ENCODE results near the gene NLRC5. TPM values are rescaled to one million over a fixed set of nuclear protein-coding genes. Genes with fewer than 3 reads are reported as not detected.
"Not testable (repeated sequence)": the region's sequence is repeated elsewhere in the genome, so short reads cannot be mapped to it uniquely, and the experiment has no call there.

The NLRC5 gene
- total RNA-seq, 1 experiment from 2014 or later, result 29.7 TPM

- TSS peak; percentile 95 for BruUV-seq (replicated peaks)
- H3K79me2 ChIP-seq (ENCODE audit: low read depth), result no peaks in the 10 kb centered on the region
- no peaks in the 10 kb centered on the region for H3K9me3 ChIP-seq (ENCODE audit: insufficient read depth, low read depth)
- POLR2A ChIA-PET (ENCODE audit: unreplicated experiment), result interaction anchor here (0.6 to 1.2 kb wide), 2 partner anchors 9 to 12 kb away, joined by 3 to 4 read pairs; partner anchors contain the start of gene NLRC5
- intact Hi-C loops (cut with micrococcal nuclease; ENCODE audit: unreplicated experiment), result no loop called here
- H3F3A ChIP-seq (ENCODE audit: insufficient read depth, low read depth), result no peaks in the 10 kb centered on the region
- DNase-seq, result no peak
- no peaks in the 10 kb centered on the region for H3K9me2 ChIP-seq (ENCODE audit: insufficient read depth)
- no peaks in the 10 kb centered on the region for H3K36me3 ChIP-seq (ENCODE audit: low read depth)
- no peak overlapping the region for H2AFZ ChIP-seq
- no peaks in the 10 kb centered on the region for H4K20me1 ChIP-seq (ENCODE audit: insufficient read depth)
- CTCF ChIA-PET, result no interaction called here
- H3K4me1 ChIP-seq (replicated peaks; ENCODE audit: insufficient read depth), result peaks cover 16% of the 10 kb centered on the region
- no peak for TF ChIP-seq EZH2 (IDR thresholded peaks at IDR 0.05; ENCODE audit: low read depth)
- TF ChIP-seq CTCF (conservative IDR thresholded peaks at IDR 0.05), result no peak
- no peaks in the 10 kb centered on the region for H3K27me3 ChIP-seq (ENCODE audit: insufficient read depth, low read depth)
- H3K27ac ChIP-seq, result peak overlapping the region; percentile 60
- H3K4me2 ChIP-seq, result 0 out of 2 replicates have a peak overlapping the region, but pooled peaks have one; percentile 15
- H3K4me3 ChIP-seq, result no peak overlapping the region
These were observed 11.8 kb downstream of the NLRC5 start for GRCh38 chr16:57001026-57001679.

- H3K4me2 ChIP-seq, result no peak overlapping the region
- intact Hi-C loops (cut with micrococcal nuclease; ENCODE audit: unreplicated experiment), result no loop called here
- H3K79me2 ChIP-seq (ENCODE audit: low read depth), result no peaks in the 10 kb centered on the region
- H3K4me3 ChIP-seq, result no peak overlapping the region
- no TSS peak for BruUV-seq (replicated peaks)
- H3K27me3 ChIP-seq (ENCODE audit: insufficient read depth, low read depth), result no peaks in the 10 kb centered on the region
- ChIA-PET POLR2A (ENCODE audit: unreplicated experiment) (no interaction called here), CTCF (no interaction called here)
- H3K9me2 ChIP-seq (ENCODE audit: insufficient read depth), result no peaks in the 10 kb centered on the region
- TF ChIP-seq CTCF (conservative IDR thresholded peaks at IDR 0.05), result no peak
- no peaks in the 10 kb centered on the region for H3K9me3 ChIP-seq (ENCODE audit: insufficient read depth, low read depth)
- no peak overlapping the region for H2AFZ ChIP-seq
- H3K4me1 ChIP-seq (replicated peaks; ENCODE audit: insufficient read depth), result peaks cover 16% of the 10 kb centered on the region
- no peak overlapping the region for H3K27ac ChIP-seq
- H3F3A ChIP-seq (ENCODE audit: insufficient read depth, low read depth), result no peaks in the 10 kb centered on the region
- no peaks in the 10 kb centered on the region for H3K36me3 ChIP-seq (ENCODE audit: low read depth)
- H4K20me1 ChIP-seq (ENCODE audit: insufficient read depth), result no peaks in the 10 kb centered on the region
- no peak for DNase-seq
These were observed 14.4 kb downstream of the NLRC5 start for GRCh38 chr16:57003439-57004386.

- Histone ChIP-seq H3K36me3 (ENCODE audit: low read depth) (no peaks in the 10 kb centered on the region), H2AFZ (no peak overlapping the region), H3F3A (ENCODE audit: insufficient read depth, low read depth) (no peaks in the 10 kb centered on the region), H3K79me2 (ENCODE audit: low read depth) (no peaks in the 10 kb centered on the region), H3K4me2 (no peak overlapping the region), H3K9me2 (ENCODE audit: insufficient read depth) (no peaks in the 10 kb centered on the region), H3K27me3 (ENCODE audit: insufficient read depth, low read depth) (no peaks in the 10 kb centered on the region), H3K4me3 (no peak overlapping the region), H3K9me3 (ENCODE audit: insufficient read depth, low read depth) (no peaks in the 10 kb centered on the region), H3K27ac (no peak overlapping the region), H4K20me1 (ENCODE audit: insufficient read depth) (no peaks in the 10 kb centered on the region), H3K4me1 (replicated peaks; ENCODE audit: insufficient read depth) (peaks cover 16% of the 10 kb centered on the region)
- TF ChIP-seq EZH2 (IDR thresholded peaks at IDR 0.05; ENCODE audit: low read depth) (no peak), CTCF (conservative IDR thresholded peaks at IDR 0.05) (no peak)
- ChIA-PET CTCF (no interaction called here), POLR2A (ENCODE audit: unreplicated experiment) (no interaction called here)
- no TSS peak for BruUV-seq (replicated peaks)
- intact Hi-C loops (cut with micrococcal nuclease; ENCODE audit: unreplicated experiment), result no loop called here
- DNase-seq, result no peak
These were observed 15.3 kb downstream of the NLRC5 start for GRCh38 chr16:57004387-57005250.

GRCh38 chr16:57005597-57005996 lies 16.2 kb downstream of the NLRC5 start:
- H3K36me3 ChIP-seq (ENCODE audit: low read depth); H3K4me3 ChIP-seq; POLR2A ChIA-PET (ENCODE audit: unreplicated experiment); BruUV-seq (replicated peaks); H3K9me2 ChIP-seq (ENCODE audit: insufficient read depth); H2AFZ ChIP-seq; H3K4me1 ChIP-seq (replicated peaks; ENCODE audit: insufficient read depth); H3K27me3 ChIP-seq (ENCODE audit: insufficient read depth, low read depth); H3K9me3 ChIP-seq (ENCODE audit: insufficient read depth, low read depth); H3K27ac ChIP-seq; H3F3A ChIP-seq (ENCODE audit: insufficient read depth, low read depth); DNase-seq; intact Hi-C loops (cut with micrococcal nuclease; ENCODE audit: unreplicated experiment); H3K4me2 ChIP-seq; H3K79me2 ChIP-seq (ENCODE audit: low read depth); H4K20me1 ChIP-seq (ENCODE audit: insufficient read depth): not testable (repeated sequence)
- CTCF ChIA-PET, result interaction anchor here (0.6 to 0.7 kb wide), 2 partner anchors 43 to 597 kb away, joined by 3 to 4 read pairs; no protein-coding TSS in a partner anchor

Measured in PC-9 (cell line).